Neural progenitor cell (in vitro differentiated cells): ENCODE measurements around the gene GAB2.

ENCODE experiments used
- EZH2 ChIP-seq: fragments of 200-600 bp; sonication (generic); IDR thresholded peaks from 2 replicates; pipeline ENCODE4 v1.6.1; 2017; ENCODE audit warnings: antibody characterized with exemption, mild to moderate bottlenecking, moderate library complexity
- TF ChIP-seq, protein P1 (sequence below): fragments of 200-600 bp; sonication (generic); IDR thresholded peaks from 2 replicates; pipeline ENCODE4 v1.5.1; 2017; ENCODE audit warnings: antibody characterized with exemption, mild to moderate bottlenecking

DNA sequence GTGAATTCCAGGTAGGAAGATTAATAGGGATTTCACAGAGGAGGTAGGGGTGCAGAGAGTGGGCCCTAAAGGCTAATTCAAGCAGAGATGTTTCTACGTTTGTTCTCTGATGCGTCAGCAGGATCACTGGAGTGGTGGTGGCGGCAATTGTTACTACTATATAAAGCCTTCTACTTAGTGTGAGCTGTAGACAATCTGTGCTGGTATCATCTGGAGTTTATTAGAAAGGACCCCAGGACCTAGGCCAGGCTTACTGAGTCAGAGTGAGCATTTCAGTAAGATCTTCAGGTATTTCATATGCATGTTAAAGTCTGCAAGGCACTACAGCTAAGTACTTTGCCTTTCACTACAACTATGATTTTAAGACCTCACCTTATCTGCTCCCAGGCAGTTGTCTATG, 169.4 kb downstream of the GAB2 start:
- TF ChIP-seq, protein P1, sequence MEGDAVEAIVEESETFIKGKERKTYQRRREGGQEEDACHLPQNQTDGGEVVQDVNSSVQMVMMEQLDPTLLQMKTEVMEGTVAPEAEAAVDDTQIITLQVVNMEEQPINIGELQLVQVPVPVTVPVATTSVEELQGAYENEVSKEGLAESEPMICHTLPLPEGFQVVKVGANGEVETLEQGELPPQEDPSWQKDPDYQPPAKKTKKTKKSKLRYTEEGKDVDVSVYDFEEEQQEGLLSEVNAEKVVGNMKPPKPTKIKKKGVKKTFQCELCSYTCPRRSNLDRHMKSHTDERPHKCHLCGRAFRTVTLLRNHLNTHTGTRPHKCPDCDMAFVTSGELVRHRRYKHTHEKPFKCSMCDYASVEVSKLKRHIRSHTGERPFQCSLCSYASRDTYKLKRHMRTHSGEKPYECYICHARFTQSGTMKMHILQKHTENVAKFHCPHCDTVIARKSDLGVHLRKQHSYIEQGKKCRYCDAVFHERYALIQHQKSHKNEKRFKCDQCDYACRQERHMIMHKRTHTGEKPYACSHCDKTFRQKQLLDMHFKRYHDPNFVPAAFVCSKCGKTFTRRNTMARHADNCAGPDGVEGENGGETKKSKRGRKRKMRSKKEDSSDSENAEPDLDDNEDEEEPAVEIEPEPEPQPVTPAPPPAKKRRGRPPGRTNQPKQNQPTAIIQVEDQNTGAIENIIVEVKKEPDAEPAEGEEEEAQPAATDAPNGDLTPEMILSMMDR: no peak
- TF ChIP-seq EZH2: no peak
